Liver (tissue), 9 donors: Measurements from ENCODE around the gene DLGAP5. TPM values are rescaled to one million over a fixed set of nuclear protein-coding genes. Genes with fewer than 3 reads are reported as not detected.

ENCODE experiments used
- DNase-seq: peaks from one replicate; pipeline ENCODE4 v3.0.0-alpha.2; 2017; ENCODE audit warnings: low spot score
- H3K27ac ChIP-seq, 2 donors: one replicate each; pipeline ENCODE4 v1.7.0; 2013; ENCODE audit warnings: inconsistent platforms in 2 of 2, low read length in 2 of 2, control low read depth in 1 of 2, low read depth in 1 of 2, mild to moderate bottlenecking in 1 of 2
- H3K27me3 ChIP-seq, 4 donors: one replicate each; pipeline versions ENCODE4 v1.6.1 to v1.7.0; 2013; ENCODE audit warnings: low read length in 3 of 4, inconsistent platforms in 1 of 4, mild to moderate bottlenecking in 1 of 4, moderate library complexity in 1 of 4; ENCODE audit not compliant: control insufficient read depth in 4 of 4, insufficient read depth in 4 of 4
- H3K36me3 ChIP-seq, 4 donors: one replicate each; pipeline versions ENCODE4 v1.6.1 to v1.7.0; 2013; ENCODE audit warnings: low read length in 3 of 4, mild to moderate bottlenecking in 3 of 4, low read depth in 1 of 4, moderate library complexity in 1 of 4; ENCODE audit not compliant: control insufficient read depth in 4 of 4, insufficient read depth in 3 of 4
- H3K4me1 ChIP-seq, 4 donors: one replicate each; pipeline versions ENCODE4 v1.6.1 to v1.7.0; 2013; ENCODE audit warnings: low read length in 3 of 4, mild to moderate bottlenecking in 3 of 4, moderate library complexity in 1 of 4; ENCODE audit not compliant: control insufficient read depth in 4 of 4, insufficient read depth in 4 of 4
- H3K4me3 ChIP-seq, 3 donors: one replicate each; pipeline versions ENCODE4 v1.6.1 to v1.7.0; 2013; ENCODE audit warnings: low read length in 3 of 3, control low read depth in 1 of 3, low read depth in 1 of 3, mild to moderate bottlenecking in 1 of 3
- H3K9ac ChIP-seq, 2 donors: one replicate each; pipeline ENCODE4 v1.7.0; 2013; ENCODE audit warnings: low read length in 2 of 2, mild to moderate bottlenecking in 2 of 2, moderate library complexity in 2 of 2, control low read depth in 1 of 2, low read depth in 1 of 2
- H3K9me3 ChIP-seq, 4 donors: one replicate each; pipeline versions ENCODE4 v1.6.1 to v1.7.0; 2013; ENCODE audit warnings: low read length in 3 of 4; ENCODE audit not compliant: control insufficient read depth in 4 of 4
- EGR1 ChIP-seq, 2 donors: IDR thresholded peaks; 2 replicates each; pipeline ENCODE4 v1.6.1; 2016 to 2018; ENCODE audit warnings: antibody characterized with exemption in 2 of 2, low read depth in 2 of 2
- FOXA1 ChIP-seq: IDR thresholded peaks from 2 replicates; pipeline ENCODE4 v1.6.1; 2016; ENCODE audit warnings: antibody characterized with exemption
- FOXA2 ChIP-seq: IDR thresholded peaks from 2 replicates; pipeline ENCODE4 v1.6.1; 2016; ENCODE audit warnings: antibody characterized with exemption
- HNF4A ChIP-seq, 2 donors: conservative IDR thresholded peaks; 2 replicates each; pipeline ENCODE4 v1.6.1; 2016; ENCODE audit warnings: antibody characterized with exemption in 2 of 2, mild to moderate bottlenecking in 2 of 2
- HNF4G ChIP-seq: IDR thresholded peaks from 2 replicates; pipeline ENCODE4 v1.6.1; 2016; ENCODE audit warnings: antibody characterized with exemption
- JUND ChIP-seq, 2 donors: IDR thresholded peaks; 2 replicates each; pipeline ENCODE4 v1.6.1; 2016; ENCODE audit warnings: antibody characterized with exemption in 2 of 2
- RXRA ChIP-seq, 2 donors: IDR thresholded peaks; 2 replicates each; pipeline ENCODE4 v1.6.1; 2017 to 2018; ENCODE audit warnings: antibody characterized with exemption in 2 of 2, mild to moderate bottlenecking in 1 of 2
- TAF1 ChIP-seq: conservative IDR thresholded peaks from 2 replicates; pipeline ENCODE4 v1.6.1; 2016; ENCODE audit warnings: antibody characterized with exemption, mild to moderate bottlenecking
- YY1 ChIP-seq: IDR thresholded peaks from 2 replicates; pipeline ENCODE4 v1.6.1; 2016; ENCODE audit warnings: antibody characterized with exemption, mild to moderate bottlenecking
- WGBS: extraction: QIAGEN DNeasy Blood & Tissue Kit; methylation state at CpG from one replicate; pipeline ENCODE4 v1.1.7; 2013; 5-methylcytosine and 5-hydroxymethylcytosine counted together
- polyA plus RNA-seq, 2 donors: library from polyadenylated mRNA; stranded (reverse) in 1 of 2; unstranded in 1 of 2; fragments of 200-250 nt in 1 of 2; fragments of >200 nt in 1 of 2; fragmentation: Nextera tagmentation in 1 of 2; extraction: Ambion mirVana in 1 of 2; gene quantifications; one replicate each; pipeline versions ENCODE4 v1.2.1 to v1.2.3, GENCODE V29; 2013 to 2015
- total RNA-seq, 2 donors: library from RNA; depleted of rRNA; stranded (reverse); fragments of >200 nt; gene quantifications; one replicate each; pipeline ENCODE4 v1.2.3, GENCODE V29; 2014
- TF ChIP-seq, protein P1 (sequence below): IDR thresholded peaks from 2 replicates; pipeline ENCODE4 v1.6.1; 2016; ENCODE audit warnings: antibody characterized with exemption
- TF ChIP-seq, protein P2 (sequence below): fragments of 150-350 bp; IDR thresholded peaks from 2 replicates; pipeline ENCODE4 v1.5.1; 2017; ENCODE audit warnings: improper control_type of control experiment, low read depth, low read length; ENCODE audit not compliant: missing input control
- TF ChIP-seq, protein P3 (sequence below): IDR thresholded peaks from 2 replicates; pipeline ENCODE4 v1.6.1; 2016; ENCODE audit warnings: antibody characterized with exemption
- TF ChIP-seq, protein P4 (sequence below): IDR thresholded peaks from 2 replicates; pipeline ENCODE4 v1.6.1; 2016; ENCODE audit warnings: antibody characterized with exemption, mild to moderate bottlenecking
- donor health status: healthy.
- donor health status: healthy.
- donor health status: healthy.
- donor health status: healthy.
- donor health status: healthy.

Gene DLGAP5
- total and polyA plus RNA-seq, 4 donors, result under 0.01 to 42.5 (median 0.70) TPM

DNA sequence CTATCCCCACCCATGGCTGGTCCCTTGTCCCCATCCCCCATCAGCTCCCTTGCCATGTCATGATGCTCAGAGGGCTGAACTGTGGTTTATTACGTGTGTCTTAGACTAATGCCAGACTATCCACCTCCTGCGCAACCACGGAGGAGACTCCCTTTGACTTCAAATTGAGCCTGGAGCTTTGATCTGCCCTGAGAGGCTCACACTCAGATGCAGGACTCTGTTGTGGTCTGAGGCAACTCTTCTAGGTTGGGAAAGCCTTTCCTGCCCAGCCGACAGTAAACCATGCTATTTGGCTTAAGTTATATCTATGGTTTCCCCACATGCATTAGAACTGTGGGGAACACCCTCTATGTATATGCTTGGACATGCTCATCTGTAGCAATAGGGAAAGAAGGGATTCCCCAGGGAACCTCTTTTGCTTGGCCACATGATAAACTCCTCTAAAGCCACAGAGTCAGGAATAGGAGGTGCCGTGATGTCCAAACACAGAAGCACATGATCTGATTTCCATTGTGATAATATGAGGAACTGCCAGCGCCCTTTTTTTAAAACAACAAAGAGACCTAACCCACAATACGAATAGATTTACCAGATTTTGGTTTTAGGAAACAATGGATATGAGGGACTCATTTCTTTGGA, 73.5 kb downstream of the DLGAP5 start:
- TF ChIP-seq FOXA2 (no peak), HNF4A (conservative IDR thresholded peaks at IDR 0.05) (no peak), FOXA1 (no peak)
- TF ChIP-seq, protein P1, sequence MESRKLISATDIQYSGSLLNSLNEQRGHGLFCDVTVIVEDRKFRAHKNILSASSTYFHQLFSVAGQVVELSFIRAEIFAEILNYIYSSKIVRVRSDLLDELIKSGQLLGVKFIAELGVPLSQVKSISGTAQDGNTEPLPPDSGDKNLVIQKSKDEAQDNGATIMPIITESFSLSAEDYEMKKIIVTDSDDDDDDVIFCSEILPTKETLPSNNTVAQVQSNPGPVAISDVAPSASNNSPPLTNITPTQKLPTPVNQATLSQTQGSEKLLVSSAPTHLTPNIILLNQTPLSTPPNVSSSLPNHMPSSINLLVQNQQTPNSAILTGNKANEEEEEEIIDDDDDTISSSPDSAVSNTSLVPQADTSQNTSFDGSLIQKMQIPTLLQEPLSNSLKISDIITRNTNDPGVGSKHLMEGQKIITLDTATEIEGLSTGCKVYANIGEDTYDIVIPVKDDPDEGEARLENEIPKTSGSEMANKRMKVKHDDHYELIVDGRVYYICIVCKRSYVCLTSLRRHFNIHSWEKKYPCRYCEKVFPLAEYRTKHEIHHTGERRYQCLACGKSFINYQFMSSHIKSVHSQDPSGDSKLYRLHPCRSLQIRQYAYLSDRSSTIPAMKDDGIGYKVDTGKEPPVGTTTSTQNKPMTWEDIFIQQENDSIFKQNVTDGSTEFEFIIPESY, result no peak
- TF ChIP-seq, protein P2, sequence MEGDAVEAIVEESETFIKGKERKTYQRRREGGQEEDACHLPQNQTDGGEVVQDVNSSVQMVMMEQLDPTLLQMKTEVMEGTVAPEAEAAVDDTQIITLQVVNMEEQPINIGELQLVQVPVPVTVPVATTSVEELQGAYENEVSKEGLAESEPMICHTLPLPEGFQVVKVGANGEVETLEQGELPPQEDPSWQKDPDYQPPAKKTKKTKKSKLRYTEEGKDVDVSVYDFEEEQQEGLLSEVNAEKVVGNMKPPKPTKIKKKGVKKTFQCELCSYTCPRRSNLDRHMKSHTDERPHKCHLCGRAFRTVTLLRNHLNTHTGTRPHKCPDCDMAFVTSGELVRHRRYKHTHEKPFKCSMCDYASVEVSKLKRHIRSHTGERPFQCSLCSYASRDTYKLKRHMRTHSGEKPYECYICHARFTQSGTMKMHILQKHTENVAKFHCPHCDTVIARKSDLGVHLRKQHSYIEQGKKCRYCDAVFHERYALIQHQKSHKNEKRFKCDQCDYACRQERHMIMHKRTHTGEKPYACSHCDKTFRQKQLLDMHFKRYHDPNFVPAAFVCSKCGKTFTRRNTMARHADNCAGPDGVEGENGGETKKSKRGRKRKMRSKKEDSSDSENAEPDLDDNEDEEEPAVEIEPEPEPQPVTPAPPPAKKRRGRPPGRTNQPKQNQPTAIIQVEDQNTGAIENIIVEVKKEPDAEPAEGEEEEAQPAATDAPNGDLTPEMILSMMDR, result no peak
- WGBS, result 81% methylated on average over 7 of the region's 7 CpGs
- no peaks in the 10 kb centered on the region for H3K9me3 ChIP-seq
- no peak for DNase-seq
- no peaks in the 10 kb centered on the region for H3K36me3 ChIP-seq
- no peaks in the 10 kb centered on the region for H3K4me1 ChIP-seq
- no peaks in the 10 kb centered on the region for H3K27me3 ChIP-seq
- H3K4me3 ChIP-seq, result no peak overlapping the region
- H3K9ac ChIP-seq, result no peak overlapping the region
- H3K27ac ChIP-seq, result no peak overlapping the region

DNA sequence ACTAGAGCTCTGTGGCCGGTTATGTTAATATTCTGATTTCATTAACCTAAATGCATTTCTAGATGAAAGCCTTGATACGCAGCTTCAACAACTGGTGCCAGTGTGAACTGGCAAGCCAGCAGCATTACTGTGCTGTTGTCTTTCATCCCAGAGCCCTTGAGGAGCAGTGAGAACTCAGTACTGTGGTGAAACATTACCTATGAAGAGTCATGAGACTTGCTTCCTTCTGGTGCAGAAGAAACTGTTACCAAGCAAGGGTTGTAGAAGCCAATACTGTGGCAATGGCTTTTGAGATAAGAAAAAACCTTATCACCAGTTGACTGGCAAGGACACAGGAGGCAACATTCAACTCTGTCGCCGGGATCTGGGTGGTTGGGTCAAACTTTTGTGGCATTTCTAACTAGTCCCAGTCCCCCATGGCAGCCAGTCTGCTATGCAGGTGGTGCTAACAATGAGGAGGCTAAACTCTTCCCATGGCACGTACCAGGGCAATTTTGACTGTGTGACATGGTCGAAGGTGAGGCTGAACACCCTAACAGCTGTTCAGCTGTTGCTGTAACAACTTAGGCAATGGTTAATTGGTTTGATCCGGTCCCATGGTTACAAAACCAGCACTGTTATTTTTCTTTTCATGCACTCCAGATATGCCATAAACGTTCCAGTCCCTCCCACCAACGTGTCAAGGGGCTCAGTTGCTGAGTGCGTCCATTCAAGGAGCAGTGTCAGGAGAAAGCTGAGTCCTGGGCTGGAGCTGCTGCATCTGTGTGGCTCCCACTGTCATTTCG, 74.9 kb downstream of the DLGAP5 start:
- 68% methylated on average over 11 of the region's 11 CpGs for WGBS
- Histone ChIP-seq H3K27me3 (no peaks in the 10 kb centered on the region), H3K36me3 (no peaks in the 10 kb centered on the region), H3K4me3 (no peak overlapping the region), H3K9me3 (no peaks in the 10 kb centered on the region), H3K4me1 (no peaks in the 10 kb centered on the region), H3K27ac (no peak overlapping the region), H3K9ac (no peak overlapping the region)
- no peak for TF ChIP-seq YY1
- no peak for TF ChIP-seq RXRA (IDR thresholded peaks at IDR 0.05)
- DNase-seq, result no peak

DNA sequence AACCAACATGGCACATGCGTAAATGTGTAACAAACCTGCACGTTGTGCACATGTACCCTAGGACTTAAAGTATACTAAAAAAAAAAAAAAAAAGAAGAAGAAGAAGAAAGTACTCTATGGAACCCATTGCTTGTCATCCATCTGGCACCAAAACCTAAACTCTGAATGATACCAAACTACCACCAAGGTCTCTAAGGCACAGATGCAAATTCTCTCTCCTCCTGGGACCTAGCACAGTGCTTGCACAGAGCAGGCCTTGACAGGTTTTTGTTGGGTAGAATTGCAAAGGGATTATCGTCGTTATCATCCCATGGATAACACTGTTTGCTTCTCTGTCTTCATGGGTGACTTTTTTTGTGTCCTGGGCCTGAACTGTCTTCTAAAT, 75.5 kb downstream of the DLGAP5 start:
- 83% methylated on average over 4 of the region's 4 CpGs for WGBS
- H3K27ac ChIP-seq, result no peak overlapping the region
- H3K4me1 ChIP-seq, result no peaks in the 10 kb centered on the region
- TF ChIP-seq, protein P3, sequence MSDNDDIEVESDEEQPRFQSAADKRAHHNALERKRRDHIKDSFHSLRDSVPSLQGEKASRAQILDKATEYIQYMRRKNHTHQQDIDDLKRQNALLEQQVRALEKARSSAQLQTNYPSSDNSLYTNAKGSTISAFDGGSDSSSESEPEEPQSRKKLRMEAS, result no peak
- no peak for TF ChIP-seq EGR1 (IDR thresholded peaks at IDR 0.05; ENCODE audit: low read depth in 2 of 2)
- TF ChIP-seq, protein P2, result no peak
- TF ChIP-seq, protein P4, sequence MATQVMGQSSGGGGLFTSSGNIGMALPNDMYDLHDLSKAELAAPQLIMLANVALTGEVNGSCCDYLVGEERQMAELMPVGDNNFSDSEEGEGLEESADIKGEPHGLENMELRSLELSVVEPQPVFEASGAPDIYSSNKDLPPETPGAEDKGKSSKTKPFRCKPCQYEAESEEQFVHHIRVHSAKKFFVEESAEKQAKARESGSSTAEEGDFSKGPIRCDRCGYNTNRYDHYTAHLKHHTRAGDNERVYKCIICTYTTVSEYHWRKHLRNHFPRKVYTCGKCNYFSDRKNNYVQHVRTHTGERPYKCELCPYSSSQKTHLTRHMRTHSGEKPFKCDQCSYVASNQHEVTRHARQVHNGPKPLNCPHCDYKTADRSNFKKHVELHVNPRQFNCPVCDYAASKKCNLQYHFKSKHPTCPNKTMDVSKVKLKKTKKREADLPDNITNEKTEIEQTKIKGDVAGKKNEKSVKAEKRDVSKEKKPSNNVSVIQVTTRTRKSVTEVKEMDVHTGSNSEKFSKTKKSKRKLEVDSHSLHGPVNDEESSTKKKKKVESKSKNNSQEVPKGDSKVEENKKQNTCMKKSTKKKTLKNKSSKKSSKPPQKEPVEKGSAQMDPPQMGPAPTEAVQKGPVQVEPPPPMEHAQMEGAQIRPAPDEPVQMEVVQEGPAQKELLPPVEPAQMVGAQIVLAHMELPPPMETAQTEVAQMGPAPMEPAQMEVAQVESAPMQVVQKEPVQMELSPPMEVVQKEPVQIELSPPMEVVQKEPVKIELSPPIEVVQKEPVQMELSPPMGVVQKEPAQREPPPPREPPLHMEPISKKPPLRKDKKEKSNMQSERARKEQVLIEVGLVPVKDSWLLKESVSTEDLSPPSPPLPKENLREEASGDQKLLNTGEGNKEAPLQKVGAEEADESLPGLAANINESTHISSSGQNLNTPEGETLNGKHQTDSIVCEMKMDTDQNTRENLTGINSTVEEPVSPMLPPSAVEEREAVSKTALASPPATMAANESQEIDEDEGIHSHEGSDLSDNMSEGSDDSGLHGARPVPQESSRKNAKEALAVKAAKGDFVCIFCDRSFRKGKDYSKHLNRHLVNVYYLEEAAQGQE, result no peak
- TF ChIP-seq JUND (IDR thresholded peaks at IDR 0.05), result no peak
- TF ChIP-seq TAF1, result no peak
- no peak for TF ChIP-seq HNF4G
- TF ChIP-seq, protein P1, result no peak
- TF ChIP-seq RXRA (IDR thresholded peaks at IDR 0.05), result no peak
- no peak for TF ChIP-seq HNF4A (conservative IDR thresholded peaks at IDR 0.05)

More for the DNA sequence above, 75.5 kb downstream of the DLGAP5 start:
- Histone ChIP-seq H3K9me3 (no peaks in the 10 kb centered on the region), H3K36me3 (no peaks in the 10 kb centered on the region), H3K27me3 (no peaks in the 10 kb centered on the region), H3K4me3 (no peak overlapping the region), H3K9ac (no peak overlapping the region)
- no peak for DNase-seq
